Measurements from ENCODE around the gene DDX54.
A peak's percentile ranks its signal among the peaks of the same experiment; 100 is the strongest.
"Not testable (repeated sequence)": the region's sequence is repeated elsewhere in the genome, so short reads cannot be mapped to it uniquely, and the experiment has no call there.

Gene DDX54

GRCh38 chr12:113222730-113223531 lies 37.7 kb upstream of the DDX54 start:
- Mint-ChIP-seq H3K4me1 (peaks cover 40% of the 10 kb centered on the region), H3K9me3 (no peaks in the 10 kb centered on the region), H3K27ac (peak overlapping the region in 1 of 2 donors; percentile 81), H3K27me3 (no peaks in the 10 kb centered on the region), H3K4me3 (peak overlapping the region; percentile 92 to 98)
- no peak for DNase-seq
- no peak for ATAC-seq

GRCh38 chr12:113221997-113222729 lies 36.9 kb upstream of the DDX54 start:
- peak in 1 of 2 donors; percentile 20 for DNase-seq
- H3K9me3 Mint-ChIP-seq: no peaks in the 10 kb centered on the region
- peak overlapping the region; percentile 97 to 98 for H3K27ac Mint-ChIP-seq
- peaks cover 41% of the 10 kb centered on the region for H3K4me1 Mint-ChIP-seq
- peak; percentile 0 for ATAC-seq
- peaks cover 6% of the 10 kb centered on the region for H3K27me3 Mint-ChIP-seq
- peak overlapping the region; percentile 92 to 98 for H3K4me3 Mint-ChIP-seq

- peak within 1 kb of the TSS; percentile 92 to 98 for H3K4me3 Mint-ChIP-seq
- H3K27me3 Mint-ChIP-seq: peaks cover 9% of the 10 kb centered on the region
- H3K9me3 Mint-ChIP-seq: no peaks in the 10 kb centered on the region
- ATAC-seq (peak; percentile 96), DNase-seq (peak; percentile 99)
- H3K27ac Mint-ChIP-seq: peak within 1 kb of the TSS; percentile 97 to 98
- peaks cover 43% of the 10 kb centered on the region for H3K4me1 Mint-ChIP-seq
Observed at GRCh38 chr12:113221181-113221996, 36.1 kb upstream of the DDX54 start, which contains the start of gene TPCN1. TSS of gene TPCN1 (plus strand) at chr12:113221464. CDS start at chr12:113226853, 5,389 bp downstream.

GRCh38 chr12:113220593-113221180 lies 35.4 kb upstream of the DDX54 start:
- Mint-ChIP-seq H3K4me1 (peaks cover 50% of the 10 kb centered on the region), H3K4me3 (peak overlapping the region; percentile 92 to 98), H3K27ac (peak overlapping the region; percentile 71 to 85), H3K27me3 (peaks cover 9% of the 10 kb centered on the region), H3K9me3 (no peaks in the 10 kb centered on the region)
- DNase-seq (peak in 1 of 2 donors; percentile 20), ATAC-seq (no peak)

- H3K27ac Mint-ChIP-seq: no peak overlapping the region
- no peak overlapping the region for H3K4me3 Mint-ChIP-seq
- H3K9me3 Mint-ChIP-seq: peaks cover 0 to 3% of the 10 kb centered on the region in 2 donors
- H3K27me3 Mint-ChIP-seq: peaks cover 9% of the 10 kb centered on the region
- no peak for ATAC-seq
- H3K4me1 Mint-ChIP-seq: peaks cover 57% of the 10 kb centered on the region
- DNase-seq: no peak
Observed at GRCh38 chr12:113216027-113216426, 30.7 kb upstream of the DDX54 start.

GRCh38 chr12:113214895-113215400 lies 29.7 kb upstream of the DDX54 start:
- Mint-ChIP-seq H3K4me1 (peaks cover 58% of the 10 kb centered on the region), H3K27ac (peak overlapping the region in 1 of 2 donors; percentile 0), H3K27me3 (peaks cover 9% of the 10 kb centered on the region), H3K9me3 (peaks cover 0 to 8% of the 10 kb centered on the region in 2 donors), H3K4me3 (peak overlapping the region; percentile 46 to 47)
- peak; percentile 80 for ATAC-seq
- DNase-seq: peak in 1 of 2 donors; percentile 40

- Mint-ChIP-seq H3K27ac (peak overlapping the region; percentile 27 to 59), H3K4me3 (peak overlapping the region; percentile 24 to 53), H3K27me3 (no peaks in the 10 kb centered on the region), H3K9me3 (peaks cover 0 to 14% of the 10 kb centered on the region in 2 donors), H3K4me1 (peaks cover 77% of the 10 kb centered on the region)
- ATAC-seq (no peak), DNase-seq (no peak)
Observed at GRCh38 chr12:113211160-113211559, 25.9 kb upstream of the DDX54 start.

- Mint-ChIP-seq H3K27ac (peak overlapping the region; percentile 98), H3K27me3 (no peaks in the 10 kb centered on the region), H3K4me1 (peaks cover 63% of the 10 kb centered on the region), H3K4me3 (peak overlapping the region; percentile 74 to 89), H3K9me3 (peaks cover 0 to 16% of the 10 kb centered on the region in 2 donors)
- ATAC-seq: peak; percentile 90
- DNase-seq: peak; percentile 71 to 90
Observed at GRCh38 chr12:113208041-113208934, 23.0 kb upstream of the DDX54 start.

GRCh38 chr12:113207613-113208040 lies 22.3 kb upstream of the DDX54 start:
- Mint-ChIP-seq H3K4me1 (peaks cover 63% of the 10 kb centered on the region), H3K27ac (peak overlapping the region; percentile 84 to 98), H3K27me3 (no peaks in the 10 kb centered on the region), H3K9me3 (peaks cover 0 to 16% of the 10 kb centered on the region in 2 donors), H3K4me3 (peak overlapping the region; percentile 74 to 89)
- peak; percentile 4 for ATAC-seq
- DNase-seq: peak; percentile 25 to 31

GRCh38 chr12:113206802-113207201 lies 21.5 kb upstream of the DDX54 start:
- H3K9me3 Mint-ChIP-seq: peaks cover 0 to 16% of the 10 kb centered on the region in 2 donors
- not testable (repeated sequence) for ATAC-seq, H3K27me3 Mint-ChIP-seq, DNase-seq
- H3K27ac Mint-ChIP-seq: peak overlapping the region; percentile 59 to 84
- H3K4me3 Mint-ChIP-seq: peak overlapping the region in 1 of 2 donors; percentile 35
- peaks cover 62% of the 10 kb centered on the region for H3K4me1 Mint-ChIP-seq

GRCh38 chr12:113204804-113205203 lies 19.5 kb upstream of the DDX54 start:
- H3K27me3 Mint-ChIP-seq: no peaks in the 10 kb centered on the region
- H3K9me3 Mint-ChIP-seq: peaks cover 0 to 7% of the 10 kb centered on the region in 2 donors
- no peak overlapping the region for H3K4me3 Mint-ChIP-seq
- H3K27ac Mint-ChIP-seq: no peak overlapping the region
- H3K4me1 Mint-ChIP-seq: peaks cover 50% of the 10 kb centered on the region
- ATAC-seq (no peak), DNase-seq (no peak)

- Mint-ChIP-seq H3K27ac (peak overlapping the region in 1 of 2 donors; percentile 88), H3K27me3 (no peaks in the 10 kb centered on the region), H3K4me1 (peaks cover 43% of the 10 kb centered on the region), H3K9me3 (peaks cover 0 to 7% of the 10 kb centered on the region in 2 donors), H3K4me3 (no peak overlapping the region)
- ATAC-seq (no peak), DNase-seq (peak in 1 of 2 donors; percentile 28)
Observed at GRCh38 chr12:113203852-113204760, 18.8 kb upstream of the DDX54 start.
